Testis (tissue), 3 donors: ENCODE measurements around the gene CNPPD1. TPM values are rescaled to one million over a fixed set of nuclear protein-coding genes. Genes with fewer than 3 reads are reported as not detected.

Experiments
- DNase-seq: peaks from one replicate; pipeline ENCODE4 v3.0.0-alpha.2; 2019
- H3K27ac ChIP-seq, 2 donors: fragments of 200-600 bp; sonication (generic); one replicate each; pipeline ENCODE4 v1.5.1; 2019
- H3K27me3 ChIP-seq: fragments of 200-600 bp; sonication (generic); one replicate; pipeline ENCODE4 v1.5.1; 2019
- H3K36me3 ChIP-seq: fragments of 200-600 bp; sonication (generic); one replicate; pipeline ENCODE4 v1.5.1; 2017; ENCODE audit warnings: low read depth; ENCODE audit errors: missing control alignments
- H3K4me1 ChIP-seq: fragments of 200-600 bp; sonication (generic); one replicate; pipeline ENCODE4 v1.5.1; 2019
- H3K4me3 ChIP-seq, 2 donors: fragments of 200-600 bp; sonication (generic); one replicate each; pipeline ENCODE4 v1.5.1; 2017 to 2019
- H3K9me3 ChIP-seq: fragments of 200-600 bp; sonication (generic); one replicate; pipeline ENCODE4 v1.5.1; 2017
- POLR2A ChIP-seq: fragments of 450-650 bp; IDR thresholded peaks from one replicate; pipeline ENCODE4 v1.6.1; 2017; ENCODE audit warnings: antibody characterized with exemption, mild to moderate bottlenecking, moderate library complexity
- whole genome bisulfite sequencing, 2 donors: methylation state at CpG; one replicate each; pipeline ENCODE4 v1.1.5; 2018; 5-methylcytosine and 5-hydroxymethylcytosine counted together
- intact Hi-C: fragments of 100-400 bp; cut with DNase I; formaldehyde crosslinking; loops from one replicate; pipeline ENCODE4 v1.15.1; 2023; ENCODE audit warnings: low total_unique reads
- polyA plus RNA-seq: library from polyadenylated mRNA; stranded (reverse); fragments of 350-450 nt; fragmentation: Illumina TruSeq; extraction: RNeasy Lipid Tissue Mini Kit (QIAGEN cat#74804); gene quantifications from one replicate; pipeline ENCODE4 v1.2.3, GENCODE V29; 2014; ENCODE audit warnings: low read depth, low replicate concordance; ENCODE audit not compliant: insufficient read depth
- total RNA-seq, 2 donors: library from RNA; depleted of rRNA; stranded (reverse); fragments of >200 nt; gene quantifications; one replicate each; pipeline ENCODE4 v1.2.3, GENCODE V29; 2016
- TF ChIP-seq, protein P1 (sequence below), 3 experiments: fragments of 450-650 bp in 2 of 3; fragments of 200-600 bp in 1 of 3; sonication (generic) in 1 of 3; IDR thresholded peaks; one replicate each; pipeline ENCODE4 v1.5.1; 2016 to 2019; ENCODE audit warnings: antibody characterized with exemption in 3 of 3, mild to moderate bottlenecking in 2 of 3, moderate library complexity in 1 of 3

Gene CNPPD1
- total and polyA plus RNA-seq, 3 donors from 2014 or later: 38.3 to 68.0 (median 60.5) TPM

DNA sequence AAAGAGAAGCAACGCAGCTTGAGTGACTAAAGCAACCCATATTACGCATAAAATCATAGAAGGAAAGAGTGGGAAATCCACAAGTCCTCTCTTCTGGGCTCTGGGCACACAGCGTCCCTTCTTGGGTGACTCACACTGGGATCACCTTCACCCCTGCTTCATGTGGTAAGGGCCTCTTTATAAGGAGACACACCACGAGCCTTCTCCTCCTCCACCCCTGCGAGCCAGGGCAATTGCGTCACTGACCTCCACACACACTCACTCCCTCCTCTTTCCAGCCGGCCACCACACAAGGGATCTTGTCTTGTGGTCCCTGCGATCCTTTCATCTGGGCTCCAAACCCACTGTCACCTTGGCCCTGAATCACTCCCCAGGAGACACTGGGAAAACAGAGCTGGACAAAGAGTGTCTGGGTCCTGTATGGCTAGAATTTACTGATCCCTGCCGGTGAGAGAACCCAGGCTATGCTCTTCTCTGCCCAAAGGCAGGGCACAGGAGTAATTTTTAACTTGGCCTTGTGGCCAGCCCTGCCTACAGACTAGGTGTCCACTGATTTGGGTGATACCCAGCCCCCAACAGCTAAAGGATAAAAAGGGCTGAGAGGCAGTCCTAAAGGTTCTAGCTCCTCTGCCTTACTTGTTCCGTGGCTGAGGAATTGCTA, 51.4 kb downstream of the CNPPD1 start:
- DNase-seq: peak; percentile 89
- WGBS, 2 donors: 54 to 64% methylated on average over 10 of the region's 10 CpGs
- no peaks in the 10 kb centered on the region for H3K27me3 ChIP-seq
- peaks cover 20% of the 10 kb centered on the region for H3K4me1 ChIP-seq
- no peaks in the 10 kb centered on the region for H3K9me3 ChIP-seq
- intact Hi-C loops: no loop called here
- H3K4me3 ChIP-seq: no peak overlapping the region
- TF ChIP-seq, protein P1, sequence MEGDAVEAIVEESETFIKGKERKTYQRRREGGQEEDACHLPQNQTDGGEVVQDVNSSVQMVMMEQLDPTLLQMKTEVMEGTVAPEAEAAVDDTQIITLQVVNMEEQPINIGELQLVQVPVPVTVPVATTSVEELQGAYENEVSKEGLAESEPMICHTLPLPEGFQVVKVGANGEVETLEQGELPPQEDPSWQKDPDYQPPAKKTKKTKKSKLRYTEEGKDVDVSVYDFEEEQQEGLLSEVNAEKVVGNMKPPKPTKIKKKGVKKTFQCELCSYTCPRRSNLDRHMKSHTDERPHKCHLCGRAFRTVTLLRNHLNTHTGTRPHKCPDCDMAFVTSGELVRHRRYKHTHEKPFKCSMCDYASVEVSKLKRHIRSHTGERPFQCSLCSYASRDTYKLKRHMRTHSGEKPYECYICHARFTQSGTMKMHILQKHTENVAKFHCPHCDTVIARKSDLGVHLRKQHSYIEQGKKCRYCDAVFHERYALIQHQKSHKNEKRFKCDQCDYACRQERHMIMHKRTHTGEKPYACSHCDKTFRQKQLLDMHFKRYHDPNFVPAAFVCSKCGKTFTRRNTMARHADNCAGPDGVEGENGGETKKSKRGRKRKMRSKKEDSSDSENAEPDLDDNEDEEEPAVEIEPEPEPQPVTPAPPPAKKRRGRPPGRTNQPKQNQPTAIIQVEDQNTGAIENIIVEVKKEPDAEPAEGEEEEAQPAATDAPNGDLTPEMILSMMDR (IDR thresholded peaks at IDR 0.05): no peak
- TF ChIP-seq POLR2A: no peak
- H3K36me3 ChIP-seq: no peaks in the 10 kb centered on the region
- H3K27ac ChIP-seq: peak overlapping the region; percentile 47 to 68

DNA sequence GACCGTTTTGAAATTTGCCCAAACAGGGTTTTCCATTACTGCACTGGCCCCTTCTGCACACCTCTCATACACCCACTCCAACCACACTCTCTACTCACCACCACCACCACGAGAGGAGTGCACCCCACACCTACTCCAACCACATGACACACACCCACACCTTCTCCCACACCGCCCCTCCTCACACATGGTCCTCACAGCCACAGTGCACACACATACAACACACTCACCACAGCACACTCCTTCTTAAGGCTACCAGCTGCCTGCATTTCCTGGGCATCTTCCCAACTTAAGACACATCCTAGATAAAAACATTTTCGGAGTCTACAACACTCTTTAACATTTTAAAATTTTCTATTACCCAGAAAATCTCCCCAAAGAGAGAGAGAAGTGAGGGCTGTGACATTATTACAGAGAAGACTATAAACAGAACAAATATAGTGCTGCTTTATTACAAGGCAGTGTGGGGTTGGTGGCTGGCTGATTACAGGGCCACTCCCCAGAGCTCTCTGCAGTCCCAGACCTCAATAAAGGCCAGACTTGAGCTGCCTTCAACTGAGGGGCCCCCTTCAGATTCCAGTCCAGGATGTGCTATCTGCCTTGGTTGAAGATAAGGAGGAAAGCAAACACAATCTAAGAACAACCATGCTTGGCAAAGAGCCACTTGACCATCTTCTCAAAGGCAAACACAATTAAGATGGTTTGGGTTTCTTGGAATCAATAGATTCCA, 52.2 kb downstream of the CNPPD1 start:
- H3K27ac ChIP-seq: peak overlapping the region; percentile 47 to 62
- intact Hi-C loops: no loop called here
- peak; percentile 68 for DNase-seq

DNA sequence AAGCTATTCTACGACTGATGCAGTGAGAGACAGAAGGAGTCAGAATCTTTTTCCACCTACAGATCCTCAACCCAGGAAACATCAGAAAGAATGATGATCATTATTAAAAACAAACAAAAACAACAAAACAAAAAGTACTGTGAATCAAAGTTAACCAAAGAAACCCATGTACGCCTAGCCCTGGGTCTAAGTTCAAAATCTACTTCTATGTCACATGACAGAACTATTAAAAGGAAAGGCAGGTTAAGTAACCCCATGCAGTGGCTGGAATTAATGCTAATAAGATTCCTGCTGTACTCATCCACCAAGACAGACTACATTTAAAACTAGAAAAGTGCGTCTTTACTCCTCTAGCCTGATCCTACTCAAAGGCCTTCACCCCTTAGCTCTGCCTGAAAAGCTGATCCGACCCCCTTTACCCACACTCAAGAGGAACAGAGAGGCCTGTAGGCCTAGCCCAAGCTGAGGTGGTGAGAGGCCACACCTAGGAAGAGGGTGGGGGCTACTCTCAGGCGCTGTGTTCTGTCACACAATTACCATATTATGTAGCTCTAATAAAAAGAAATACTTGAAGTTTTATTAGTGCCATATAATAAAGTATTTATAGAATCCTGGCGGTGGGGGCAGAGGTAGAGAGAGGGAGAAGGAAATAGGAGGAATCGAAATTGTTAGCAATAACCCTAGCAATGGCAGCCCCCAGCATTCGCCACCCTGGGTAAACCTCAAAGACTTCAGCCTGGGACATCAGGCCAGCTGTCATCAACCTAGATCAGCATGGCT, 53.2 kb downstream of the CNPPD1 start:
- Histone ChIP-seq H3K4me1 (peaks cover 20% of the 10 kb centered on the region), H3K27me3 (no peaks in the 10 kb centered on the region), H3K9me3 (no peaks in the 10 kb centered on the region), H3K4me3 (no peak overlapping the region), H3K36me3 (no peaks in the 10 kb centered on the region), H3K27ac (peak overlapping the region; percentile 27 to 62)
- intact Hi-C loops: no loop called here
- WGBS, 2 donors: 88 to 95% methylated on average over 8 of the region's 8 CpGs
- no peak for DNase-seq
- TF ChIP-seq, protein P1 (IDR thresholded peaks at IDR 0.05): no peak
- no peak for TF ChIP-seq POLR2A

More for the DNA sequence above, 52.2 kb downstream of the CNPPD1 start:
- no peak for TF ChIP-seq POLR2A
- TF ChIP-seq, protein P1 (IDR thresholded peaks at IDR 0.05): no peak
- WGBS, 2 donors: 56 to 60% methylated on average over 4 of the region's 4 CpGs
- H3K9me3 ChIP-seq: no peaks in the 10 kb centered on the region
- no peaks in the 10 kb centered on the region for H3K36me3 ChIP-seq
- H3K4me3 ChIP-seq: no peak overlapping the region
- H3K27me3 ChIP-seq: no peaks in the 10 kb centered on the region
- H3K4me1 ChIP-seq: peaks cover 20% of the 10 kb centered on the region

GRCh38 chr2:219122202-219122980, 54.3 kb downstream of the CNPPD1 start:
- no peaks in the 10 kb centered on the region for H3K9me3 ChIP-seq
- H3K36me3 ChIP-seq: no peaks in the 10 kb centered on the region
- TF ChIP-seq POLR2A: no peak
- TF ChIP-seq, protein P1 (IDR thresholded peaks at IDR 0.05): no peak
- H3K27ac ChIP-seq: no peak overlapping the region
- no peaks in the 10 kb centered on the region for H3K27me3 ChIP-seq
- DNase-seq: no peak
- 93 to 95% methylated on average over 5 of the region's 5 CpGs for WGBS, 2 donors
- peaks cover 20% of the 10 kb centered on the region for H3K4me1 ChIP-seq
- intact Hi-C loops: no loop called here
- no peak overlapping the region for H3K4me3 ChIP-seq

Other genes with a start within 250 kb of the CNPPD1 start
- 1 to 10 TPM; 1.2 to 1.6 TPM for gene CDK5R2, start 217.3 kb downstream of the CNPPD1 start, total RNA-seq
- 0.83 TPM for gene CDK5R2, start 217.3 kb downstream of the CNPPD1 start, polyA plus RNA-seq
- not detected for gene FEV, start 191.7 kb downstream of the CNPPD1 start, total RNA-seq
- not detected for gene FEV, start 191.7 kb downstream of the CNPPD1 start, polyA plus RNA-seq
- gene CRYBA2, start 183.5 kb downstream of the CNPPD1 start, total RNA-seq: 1 to 10 TPM in 1 of 2 donors, under 1 TPM in 1; 0.56 to 2.9 TPM
- 2.7 TPM for gene CRYBA2, start 183.5 kb downstream of the CNPPD1 start, polyA plus RNA-seq
- 10 to 100 TPM; 15.5 to 23.7 TPM for gene CFAP65, start 135.4 kb downstream of the CNPPD1 start, total RNA-seq
- 42.9 TPM for gene CFAP65, start 135.4 kb downstream of the CNPPD1 start, polyA plus RNA-seq
- under 1 TPM; 0.19 to 0.39 TPM for gene IHH, start 116.0 kb downstream of the CNPPD1 start, total RNA-seq
- gene IHH, start 116.0 kb downstream of the CNPPD1 start, polyA plus RNA-seq: 1.1 TPM
- 10 to 100 TPM; 33.4 to 38.5 TPM for gene NHEJ1, start 16.1 kb downstream of the CNPPD1 start, total RNA-seq
- 67.0 TPM for gene NHEJ1, start 16.1 kb downstream of the CNPPD1 start, polyA plus RNA-seq
- under 1 TPM; 0.39 to 0.56 TPM for gene SLC23A3, start 6.9 kb downstream of the CNPPD1 start, total RNA-seq
- 0.42 TPM for gene SLC23A3, start 6.9 kb downstream of the CNPPD1 start, polyA plus RNA-seq
- gene RETREG2, start 1.4 kb upstream of the CNPPD1 start, total RNA-seq: 100 to 1,000 TPM; 135 to 138 TPM
- 441 TPM for gene RETREG2, start 1.4 kb upstream of the CNPPD1 start, polyA plus RNA-seq
- gene ZFAND2B, start 29.9 kb upstream of the CNPPD1 start, total RNA-seq: 10 to 100 TPM; 34.3 to 41.3 TPM
- 27.0 TPM for gene ZFAND2B, start 29.9 kb upstream of the CNPPD1 start, polyA plus RNA-seq
- 10 to 100 TPM; 43.8 to 47.0 TPM for gene ABCB6, start 42.0 kb upstream of the CNPPD1 start, total RNA-seq
- 94.8 TPM for gene ABCB6, start 42.0 kb upstream of the CNPPD1 start, polyA plus RNA-seq
- 100 to 1,000 TPM; 115 to 125 TPM for gene ATG9A, start 52.7 kb upstream of the CNPPD1 start, total RNA-seq
- 207 TPM for gene ATG9A, start 52.7 kb upstream of the CNPPD1 start, polyA plus RNA-seq
- 10 to 100 TPM; 50.9 to 56.4 TPM for gene ANKZF1, start 52.9 kb upstream of the CNPPD1 start, total RNA-seq
- gene ANKZF1, start 52.9 kb upstream of the CNPPD1 start, polyA plus RNA-seq: 27.9 TPM
- gene GLB1L, start 68.5 kb upstream of the CNPPD1 start, total RNA-seq: 100 to 1,000 TPM in 1 of 2 donors, 10 to 100 TPM in 1; 70.9 to 109 TPM
- 224 TPM for gene GLB1L, start 68.5 kb upstream of the CNPPD1 start, polyA plus RNA-seq
- 10 to 100 TPM; 29.1 to 32.6 TPM for gene STK16, start 68.6 kb upstream of the CNPPD1 start, total RNA-seq
- 63.0 TPM for gene STK16, start 68.6 kb upstream of the CNPPD1 start, polyA plus RNA-seq
- gene TUBA4B, start 76.3 kb upstream of the CNPPD1 start, total RNA-seq: under 1 TPM in 1 of 2 donors, not detected in 1; 0.25 TPM
- 1.6 TPM for gene TUBA4B, start 76.3 kb upstream of the CNPPD1 start, polyA plus RNA-seq
- 10 to 100 TPM; 27.0 to 47.6 TPM for gene TUBA4A, start 77.0 kb upstream of the CNPPD1 start, total RNA-seq
- gene TUBA4A, start 77.0 kb upstream of the CNPPD1 start, polyA plus RNA-seq: 90.0 TPM
- 100 to 1,000 TPM; 139 to 149 TPM for gene DNAJB2, start 102.4 kb upstream of the CNPPD1 start, total RNA-seq
- gene DNAJB2, start 102.4 kb upstream of the CNPPD1 start, polyA plus RNA-seq: 152 TPM
- 1 to 10 TPM; 3.5 to 6.0 TPM for gene PTPRN, start 132.5 kb upstream of the CNPPD1 start, total RNA-seq
- gene PTPRN, start 132.5 kb upstream of the CNPPD1 start, polyA plus RNA-seq: 1.7 TPM
- gene RESP18, start 155.8 kb upstream of the CNPPD1 start, total RNA-seq: under 1 TPM in 1 of 2 donors, not detected in 1; 0.71 TPM
- gene RESP18, start 155.8 kb upstream of the CNPPD1 start, polyA plus RNA-seq: 1.4 TPM
- 10 to 100 TPM; 84.8 to 90.2 TPM for gene DNPEP, start 211.0 kb upstream of the CNPPD1 start, total RNA-seq
- gene DNPEP, start 211.0 kb upstream of the CNPPD1 start, polyA plus RNA-seq: 145 TPM
- gene DES, start 241.5 kb upstream of the CNPPD1 start, total RNA-seq: 10 to 100 TPM; 17.6 to 33.3 TPM
- gene DES, start 241.5 kb upstream of the CNPPD1 start, polyA plus RNA-seq: 199 TPM